HG03354 (cell line): ENCODE results near the gene CHRNA10.
A peak's percentile ranks its signal among the peaks of the same experiment; 100 is the strongest.
"Not testable (repeated sequence)": the region's sequence is repeated elsewhere in the genome, so short reads cannot be mapped to it uniquely, and the experiment has no call there.

Experiments used
- ATAC-seq: cut with Tn5 transposase; IDR thresholded peaks from one replicate; pipeline ENCODE4 v1.9.1; 2021; ENCODE audit warnings: mild to moderate bottlenecking; ENCODE audit not compliant: unreplicated experiment, poor library complexity, severe bottlenecking

The CHRNA10 gene

GRCh38 chr11:3666023-3666530, 5.1 kb downstream of the CHRNA10 start:
- no peak for ATAC-seq

- no peak for ATAC-seq
Measured at GRCh38 chr11:3665336-3666022, 5.7 kb downstream of the CHRNA10 start.

- ATAC-seq = no peak
Measured at GRCh38 chr11:3664032-3664630, 7.1 kb downstream of the CHRNA10 start.

- no peak for ATAC-seq
Measured at GRCh38 chr11:3662856-3663255, 8.3 kb downstream of the CHRNA10 start.

- no peak for ATAC-seq
Measured at GRCh38 chr11:3660960-3661359, 10.2 kb downstream of the CHRNA10 start.

GRCh38 chr11:3659595-3660515, 11.3 kb downstream of the CHRNA10 start:
- ATAC-seq = no peak

- no peak for ATAC-seq
Measured at GRCh38 chr11:3658252-3658651, 12.9 kb downstream of the CHRNA10 start.

- ATAC-seq = not testable (repeated sequence)
Measured at GRCh38 chr11:3657331-3657730, 13.9 kb downstream of the CHRNA10 start.

- ATAC-seq = no peak
Measured at GRCh38 chr11:3655547-3655946, 15.6 kb downstream of the CHRNA10 start.

- ATAC-seq = not testable (repeated sequence)
Measured at GRCh38 chr11:3652514-3652913, 18.7 kb downstream of the CHRNA10 start.

- ATAC-seq = not testable (repeated sequence)
Measured at GRCh38 chr11:3649374-3649773, 21.8 kb downstream of the CHRNA10 start.

GRCh38 chr11:3648843-3649242, 22.3 kb downstream of the CHRNA10 start:
- not testable (repeated sequence) for ATAC-seq

GRCh38 chr11:3645552-3645951, 25.6 kb downstream of the CHRNA10 start:
- no peak for ATAC-seq

- no peak for ATAC-seq
Measured at GRCh38 chr11:3644817-3645235, 26.4 kb downstream of the CHRNA10 start, which contains the start of gene ART1. Gene ART1, plus strand, starts transcription at chr11:3645128. Its CDS starts 14,086 bp downstream, at chr11:3659214.

- ATAC-seq = not testable (repeated sequence)
Measured at GRCh38 chr11:3643102-3643546, 28.1 kb downstream of the CHRNA10 start.

- ATAC-seq = peak; percentile 46
Measured at GRCh38 chr11:3642071-3642951, 28.9 kb downstream of the CHRNA10 start.

GRCh38 chr11:3641701-3642070, 29.5 kb downstream of the CHRNA10 start, which contains the start of gene ART5:
Gene ART5, minus strand, starts transcription at chr11:3641992. Its CDS starts 130 bp downstream, at chr11:3641862.
- no peak for ATAC-seq

GRCh38 chr11:3641191-3641590, 30.0 kb downstream of the CHRNA10 start:
- ATAC-seq = no peak

GRCh38 chr11:3639841-3640240, 31.3 kb downstream of the CHRNA10 start:
- ATAC-seq = no peak
